HG02973 (cell line): Measurements from ENCODE around the gene ZNF217.
"Not testable (repeated sequence)": the region's sequence is repeated elsewhere in the genome, so short reads cannot be mapped to it uniquely, and the experiment has no call there.

Experiments
- ATAC-seq: cut with Tn5 transposase; IDR thresholded peaks from one replicate; pipeline ENCODE4 v1.9.1; 2021; ENCODE audit warnings: moderate library complexity; ENCODE audit not compliant: unreplicated experiment

ZNF217 gene

DNA sequence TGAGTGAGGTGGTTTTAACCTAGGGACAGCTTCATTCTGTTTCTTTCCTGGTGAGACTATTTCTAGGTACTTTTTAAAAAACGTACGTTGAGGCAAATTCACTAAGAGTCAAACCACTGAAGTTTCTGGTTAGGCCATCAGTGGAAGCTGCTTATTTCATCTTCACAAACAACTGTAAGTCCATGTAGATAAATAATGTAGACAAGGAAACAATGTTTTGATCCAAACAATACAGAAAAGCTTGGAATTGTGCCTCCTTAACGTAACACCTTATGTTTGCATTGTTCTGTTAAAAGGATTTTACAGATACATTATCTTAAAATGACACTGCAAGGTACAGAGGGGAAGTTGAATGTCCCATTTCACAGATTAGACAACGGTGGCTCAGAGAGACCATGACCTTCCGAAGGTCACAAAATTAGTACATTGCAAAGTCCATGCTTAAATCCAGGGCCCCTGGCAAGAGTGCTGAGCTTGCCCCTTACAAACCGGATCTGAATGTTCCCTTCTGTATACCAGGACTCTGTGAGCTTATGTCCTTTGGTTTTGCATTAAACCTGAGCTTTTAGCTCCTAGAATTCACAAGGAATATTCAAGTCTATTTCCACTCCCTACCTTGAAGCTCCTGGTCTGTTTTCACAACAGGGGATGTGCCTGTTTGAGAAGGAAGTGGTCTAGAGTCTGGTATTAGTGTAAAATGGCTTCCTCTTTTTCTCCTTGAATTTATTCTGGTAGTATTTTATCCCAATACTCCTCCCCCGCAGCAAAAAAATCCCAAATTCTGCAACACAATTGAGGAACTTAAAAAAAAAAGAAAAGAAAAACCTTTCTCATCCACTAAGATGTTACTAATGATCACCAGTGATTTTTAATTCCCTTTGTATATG, 28.9 kb upstream of the ZNF217 start:
- no peak for ATAC-seq

DNA sequence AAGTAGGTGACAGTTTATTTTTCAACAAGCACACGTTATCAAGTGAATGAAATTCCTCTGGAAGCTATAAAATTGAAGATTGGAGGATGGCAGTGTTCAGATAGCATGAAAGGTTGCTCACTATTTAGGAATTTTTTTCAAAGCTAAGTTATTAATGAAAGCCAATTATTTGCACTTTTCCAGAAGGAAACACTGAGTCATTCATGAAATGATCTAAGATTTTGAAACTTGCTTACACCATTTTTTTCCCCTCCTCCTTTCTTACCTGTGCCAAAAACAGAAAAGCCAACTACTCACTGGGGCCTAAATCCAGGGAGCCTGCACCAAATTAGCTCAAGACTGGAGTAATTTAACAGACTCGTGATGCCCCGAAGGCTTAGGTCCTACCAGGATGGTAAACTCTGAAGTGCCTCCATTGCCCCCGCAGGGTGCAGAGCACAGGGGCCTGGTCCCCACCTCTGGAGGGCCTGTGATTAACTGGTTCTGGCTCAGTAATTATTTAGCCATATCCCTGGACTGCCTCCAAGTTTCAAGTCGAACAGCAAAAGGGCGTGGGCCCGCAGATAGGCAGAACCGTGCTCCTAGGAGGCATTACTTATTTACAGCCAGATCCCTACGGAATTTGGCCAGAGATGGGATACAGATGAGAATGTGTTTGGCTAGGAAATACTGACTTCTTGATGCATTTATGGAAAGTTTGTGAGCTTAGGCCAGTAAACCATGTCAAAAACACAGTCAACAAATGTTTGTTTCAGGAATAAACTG, 28.0 kb upstream of the ZNF217 start:
- no peak for ATAC-seq

DNA sequence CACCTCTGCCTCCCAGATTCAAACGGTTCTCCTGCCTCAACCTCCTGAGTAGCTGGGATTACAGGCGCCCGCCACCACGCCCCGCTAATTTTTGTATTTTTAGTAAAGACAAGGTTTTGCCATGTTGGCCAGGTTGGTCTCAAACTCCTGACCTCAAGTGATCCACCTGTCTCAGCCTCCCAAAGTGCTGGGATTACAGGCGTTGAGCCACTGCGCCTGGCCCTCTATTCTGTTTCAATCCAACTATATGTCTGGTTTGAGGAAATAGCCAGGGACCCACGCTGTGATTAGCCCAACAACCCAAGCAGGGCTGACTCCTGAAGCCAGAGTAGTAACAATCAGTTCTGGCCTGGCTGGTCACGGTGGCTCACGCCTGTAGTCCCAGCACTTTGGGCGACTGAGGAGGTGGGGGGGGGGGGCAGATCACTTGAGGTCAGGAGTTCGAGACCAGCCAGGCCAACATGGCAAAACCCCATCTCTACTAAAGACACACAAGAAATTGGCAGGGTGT, 24.9 kb upstream of the ZNF217 start:
- ATAC-seq = not testable (repeated sequence)

DNA sequence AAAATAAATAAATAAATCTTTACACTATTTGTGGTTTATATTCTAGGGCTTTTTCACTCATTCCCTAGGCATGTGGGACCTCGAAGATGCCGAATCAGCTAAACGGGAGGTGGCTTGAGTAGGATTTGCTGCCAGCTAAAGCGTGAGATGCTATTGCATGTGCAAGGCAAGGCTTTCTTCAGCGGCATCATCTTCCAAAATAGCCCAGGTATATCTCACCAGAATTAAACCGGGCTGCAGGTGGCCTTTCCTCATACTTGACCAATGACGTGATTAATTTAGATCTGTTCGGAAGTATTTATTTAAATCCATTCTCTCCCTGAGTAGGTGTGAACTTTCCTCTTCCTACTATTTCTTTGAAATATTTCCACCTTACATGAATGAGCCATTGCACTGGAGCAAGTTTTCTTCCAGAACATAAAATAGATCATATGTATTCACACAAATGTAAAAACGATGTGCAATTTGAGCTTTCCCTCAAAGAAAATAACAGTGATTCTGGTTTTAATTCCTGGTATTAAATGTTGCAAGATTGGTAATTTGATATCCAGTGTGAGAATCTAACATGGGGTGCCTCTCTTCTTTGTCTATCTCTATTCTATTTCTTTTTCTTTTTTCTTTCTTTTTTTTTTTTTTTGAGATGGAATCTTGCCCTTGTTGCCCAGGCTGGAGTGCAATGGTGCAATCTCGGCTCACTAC, 24.3 kb upstream of the ZNF217 start:
- ATAC-seq = no peak

DNA sequence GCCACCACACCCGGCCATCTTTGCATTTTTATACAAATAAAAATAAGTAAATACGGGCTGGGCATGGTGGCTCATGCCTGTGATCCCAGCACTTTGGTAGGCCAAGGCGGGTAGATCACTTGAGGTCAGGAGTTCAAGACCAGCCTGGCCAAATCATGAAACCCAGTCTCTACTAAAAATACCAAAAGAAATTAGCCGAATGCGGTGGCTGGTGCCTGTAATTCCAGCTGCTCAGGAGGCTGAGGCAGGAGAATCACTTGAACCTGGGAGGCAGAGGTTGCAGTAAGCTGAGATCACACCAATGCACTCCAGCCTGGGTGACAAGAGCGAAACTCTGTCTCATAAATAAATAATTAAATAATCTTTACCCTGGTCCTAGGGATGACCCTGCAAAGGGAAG, 22.9 kb upstream of the ZNF217 start:
- ATAC-seq = not testable (repeated sequence)

DNA sequence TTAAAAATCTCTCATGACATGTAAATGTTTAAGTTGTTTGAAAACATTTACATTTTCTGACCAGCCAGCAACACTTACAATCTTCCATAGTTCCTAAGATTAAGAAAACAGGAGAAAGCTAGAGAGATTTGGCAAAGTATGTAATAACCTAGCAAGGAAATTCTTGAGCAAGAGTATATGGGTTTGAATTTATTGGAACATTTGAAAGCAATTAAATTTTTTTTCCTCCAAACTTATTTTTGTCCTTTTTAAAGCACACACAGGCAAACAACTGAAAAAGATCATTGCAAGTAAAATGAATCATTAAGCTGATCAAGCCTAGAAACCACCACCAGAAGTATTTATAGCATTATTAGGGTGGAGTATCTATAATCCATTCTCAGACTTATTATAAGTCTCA, 20.1 kb upstream of the ZNF217 start:
- ATAC-seq = no peak

DNA sequence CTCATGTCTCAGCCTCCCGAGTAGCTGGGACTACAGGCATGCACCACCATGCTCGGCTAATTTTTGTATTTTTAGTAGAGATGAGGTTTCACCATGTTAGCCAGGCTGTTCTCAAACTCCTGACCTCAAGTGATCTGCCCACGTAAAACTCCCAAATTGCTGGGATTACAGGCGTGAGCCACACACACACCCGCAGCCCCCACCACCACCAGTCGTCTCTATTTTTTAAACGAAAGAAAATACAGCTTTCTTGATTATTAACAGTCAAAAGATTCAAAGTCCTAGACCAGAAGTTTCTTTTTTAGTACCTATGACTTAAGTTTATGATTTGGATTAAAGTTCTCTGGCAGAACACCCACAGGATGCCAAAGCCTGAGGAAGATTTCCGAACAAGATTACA, 18.6 kb upstream of the ZNF217 start:
- not testable (repeated sequence) for ATAC-seq

DNA sequence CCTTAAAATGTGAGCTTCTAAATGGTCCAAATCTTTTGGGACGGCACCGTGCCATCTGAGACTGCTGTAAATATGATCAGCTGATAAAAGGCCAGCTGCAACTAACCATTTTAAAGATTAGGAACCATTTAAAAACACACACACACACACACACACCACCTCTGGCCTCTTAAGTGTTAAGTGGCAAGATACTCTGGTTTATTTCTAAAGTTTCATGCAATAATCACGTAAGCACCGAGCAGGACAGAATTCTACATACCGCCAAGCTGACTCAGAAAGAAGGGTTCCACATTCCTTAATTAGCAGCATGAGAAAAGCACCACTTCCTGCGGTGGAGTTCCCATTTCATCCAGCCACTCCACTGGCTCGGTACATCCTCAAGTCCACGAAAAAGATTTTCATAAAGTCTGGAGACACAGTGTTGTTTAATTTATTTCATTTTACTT, 17.8 kb upstream of the ZNF217 start:
- no peak for ATAC-seq

DNA sequence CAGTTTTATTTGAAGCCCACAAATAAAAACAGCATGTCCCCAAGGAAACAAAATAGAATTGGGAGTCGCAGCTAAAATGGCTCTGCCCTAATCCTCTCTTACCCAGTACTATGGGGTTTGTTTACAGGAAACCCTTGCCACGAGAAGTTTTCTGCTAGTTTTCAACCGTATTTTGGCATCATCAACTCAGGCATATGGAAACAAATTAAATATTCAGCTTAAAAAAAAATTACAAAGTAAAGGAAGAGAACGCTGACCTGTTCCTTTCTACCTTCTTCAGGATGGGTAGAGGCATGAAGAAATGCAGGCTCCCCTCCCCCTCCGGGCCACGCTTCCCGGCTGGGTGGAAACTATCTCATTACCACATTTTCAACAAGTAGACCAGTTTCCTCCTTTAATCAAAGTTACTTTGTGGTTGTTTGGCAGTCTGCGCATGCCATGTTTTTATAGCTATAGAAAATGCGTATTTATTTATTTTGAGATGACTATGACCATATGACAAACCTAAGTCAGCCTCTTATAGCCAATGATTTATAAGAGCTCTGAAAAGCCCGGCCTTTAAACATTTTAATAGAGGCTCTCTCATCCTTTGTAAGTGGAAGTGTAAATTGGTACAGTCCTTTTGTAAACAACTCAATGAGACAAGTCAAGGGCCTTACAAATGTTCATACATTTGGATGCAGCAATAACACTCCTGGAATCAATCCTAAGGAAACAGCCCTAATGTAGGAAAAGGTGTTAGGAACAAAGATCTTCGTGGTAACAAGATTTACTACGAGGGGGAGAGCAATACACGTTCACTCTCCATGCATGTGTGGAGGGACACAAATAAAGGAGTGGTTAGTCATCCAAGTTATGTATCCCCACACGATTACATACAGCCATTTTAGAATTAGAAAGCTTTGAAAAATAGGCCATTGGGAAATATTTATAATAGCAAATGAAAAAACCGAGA, 16.1 kb upstream of the ZNF217 start:
- ATAC-seq = no peak

DNA sequence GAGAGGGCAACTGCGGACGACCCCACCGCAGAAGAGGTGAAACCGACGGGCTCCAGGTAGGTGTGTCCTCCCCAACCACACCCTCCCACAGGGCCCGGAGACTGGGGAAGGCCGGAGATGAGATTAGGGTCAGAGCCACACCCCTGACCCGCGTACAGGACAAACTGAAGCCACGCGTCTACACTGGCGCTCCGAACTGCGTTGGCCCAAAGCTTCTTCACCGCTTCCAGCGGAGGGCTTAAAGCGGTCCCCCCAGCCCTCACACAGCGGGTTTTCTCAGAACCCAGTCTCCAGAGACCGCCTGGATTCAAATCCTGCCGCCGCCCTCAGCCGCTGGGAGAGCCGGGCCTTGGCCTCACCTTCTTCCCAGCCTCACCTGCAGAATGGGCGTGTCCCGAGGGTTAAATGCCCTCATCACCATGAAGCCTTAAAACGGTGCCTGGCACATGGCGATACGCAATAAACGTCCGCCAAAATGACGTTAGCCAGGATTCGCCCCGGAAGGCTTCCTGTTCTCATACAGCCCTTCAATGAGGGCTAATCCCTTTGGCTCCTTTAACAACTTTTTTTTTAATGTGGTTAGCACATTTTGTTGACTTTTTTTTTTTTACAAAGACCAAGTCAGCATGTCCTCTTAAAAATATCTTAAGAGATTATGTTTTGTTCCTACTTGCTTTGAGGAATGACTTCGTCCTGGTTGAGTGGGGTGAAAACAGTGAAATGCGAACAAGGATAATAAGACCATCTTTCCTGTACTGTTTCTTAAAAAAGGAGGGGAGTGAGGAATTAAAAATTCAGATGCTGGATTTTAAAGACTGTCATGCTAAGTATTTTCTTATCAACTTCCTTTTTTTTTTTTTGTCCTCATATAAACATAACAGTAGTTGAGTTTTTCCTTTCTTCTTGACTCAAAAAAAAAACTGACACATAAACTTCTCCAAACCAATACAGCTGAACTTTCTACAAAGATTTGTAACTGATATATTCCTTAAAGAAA, 15.1 kb upstream of the ZNF217 start:
- ATAC-seq = no peak

DNA sequence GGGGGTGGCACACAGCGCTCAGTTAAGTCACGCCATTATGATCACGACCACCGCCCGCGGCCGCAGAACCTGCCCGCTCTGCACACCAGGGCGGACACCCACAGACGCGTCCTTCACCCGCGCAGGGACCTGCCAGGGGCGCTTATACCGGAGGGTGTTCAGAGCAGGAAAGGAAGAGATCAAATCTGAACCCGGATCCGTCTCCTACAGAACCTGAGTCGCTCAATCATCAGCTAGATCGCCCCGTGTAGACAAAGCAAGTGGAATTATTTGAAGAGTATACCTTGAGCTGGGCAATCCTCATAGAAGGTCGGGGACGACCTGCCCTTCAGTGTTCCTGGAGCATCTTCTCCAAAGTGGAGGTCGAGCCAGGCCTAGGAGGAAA, 14.4 kb upstream of the ZNF217 start:
- no peak for ATAC-seq

DNA sequence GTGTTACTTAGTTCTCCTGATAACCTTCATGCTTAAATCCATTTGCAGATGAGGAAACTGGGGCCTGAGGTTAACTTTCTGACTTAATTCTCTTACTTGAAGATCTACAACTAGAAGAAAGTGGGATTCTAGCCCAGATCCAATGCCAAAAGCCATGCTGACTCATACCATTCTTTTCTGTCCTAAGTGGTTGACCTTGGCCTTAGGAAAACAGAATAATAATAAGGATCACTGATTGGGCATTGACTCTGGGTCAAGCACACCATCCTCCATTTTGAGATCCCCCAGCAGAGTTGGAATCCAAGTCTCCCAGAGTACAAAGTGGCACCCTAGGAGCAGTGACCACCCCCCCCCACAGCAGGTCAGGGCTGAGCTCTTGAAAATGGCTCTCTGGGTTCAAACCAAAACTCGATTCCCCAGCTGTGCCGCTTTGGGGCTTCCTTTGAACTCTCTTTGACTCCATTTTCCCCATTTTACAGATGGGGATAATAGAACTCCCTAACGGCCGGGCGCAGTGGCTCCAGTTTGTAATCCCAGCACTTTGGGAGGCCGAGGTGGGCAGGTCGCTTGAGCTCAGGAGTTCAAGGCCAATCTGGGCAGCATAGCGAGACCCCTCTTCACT, 12.8 kb upstream of the ZNF217 start:
- no peak for ATAC-seq

DNA sequence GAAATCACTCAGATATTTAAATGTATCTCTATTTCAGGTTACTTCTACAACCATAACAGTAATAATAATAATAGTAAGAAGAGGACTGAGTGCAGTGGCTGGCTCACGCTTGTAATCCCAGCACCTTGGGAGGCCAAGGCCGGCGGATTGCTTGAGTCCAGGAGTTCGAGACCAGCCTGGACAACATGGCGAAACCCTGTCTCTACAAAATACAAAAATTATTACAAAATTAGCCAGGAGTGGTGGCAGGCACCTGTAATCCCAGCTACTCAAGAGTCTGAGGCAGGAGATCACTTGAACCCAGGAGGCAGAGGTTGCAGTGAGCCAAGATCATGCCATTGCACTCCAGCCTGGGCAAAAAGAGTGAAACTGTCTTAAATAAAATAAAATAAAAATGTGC, 11.8 kb upstream of the ZNF217 start:
- ATAC-seq = not testable (repeated sequence)

DNA sequence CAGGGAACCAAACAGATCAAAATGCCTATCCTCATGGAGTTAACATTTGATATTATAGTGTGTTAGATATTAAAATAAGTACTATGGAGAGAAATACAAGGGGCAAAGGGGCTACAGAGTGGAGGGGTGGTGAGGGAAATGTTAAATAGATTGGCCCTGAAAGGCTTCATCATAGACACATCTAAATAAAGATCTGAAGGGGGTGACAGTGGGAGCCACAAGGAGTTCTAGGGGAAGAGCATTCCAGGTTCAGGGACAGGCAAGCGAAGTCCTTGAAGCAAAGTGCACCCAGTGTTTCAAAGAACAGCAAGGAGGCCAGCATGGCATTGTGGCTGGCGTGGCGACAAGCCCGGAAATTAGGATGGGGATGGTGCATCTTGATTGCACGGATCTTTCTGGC, 11.2 kb upstream of the ZNF217 start:
- not testable (repeated sequence) for ATAC-seq

DNA sequence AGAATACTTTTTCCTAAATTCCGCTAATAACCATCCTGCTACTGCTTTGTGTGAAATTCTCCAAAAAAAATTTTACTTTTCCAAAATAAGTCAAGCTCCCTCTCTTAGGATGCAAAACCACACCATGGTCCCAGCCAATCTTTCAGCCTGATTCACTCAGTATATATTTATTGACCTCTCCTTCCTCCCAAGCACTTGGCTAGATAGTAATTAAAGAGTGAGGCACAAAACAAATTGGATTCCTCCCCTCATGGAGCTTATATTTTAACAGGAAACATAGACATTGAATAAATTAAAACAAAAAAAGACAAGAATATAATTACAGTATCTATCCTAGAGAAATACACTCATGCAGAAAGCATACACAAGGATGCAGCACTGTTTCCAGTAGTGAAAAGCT, 9.0 kb upstream of the ZNF217 start:
- ATAC-seq = no peak

DNA sequence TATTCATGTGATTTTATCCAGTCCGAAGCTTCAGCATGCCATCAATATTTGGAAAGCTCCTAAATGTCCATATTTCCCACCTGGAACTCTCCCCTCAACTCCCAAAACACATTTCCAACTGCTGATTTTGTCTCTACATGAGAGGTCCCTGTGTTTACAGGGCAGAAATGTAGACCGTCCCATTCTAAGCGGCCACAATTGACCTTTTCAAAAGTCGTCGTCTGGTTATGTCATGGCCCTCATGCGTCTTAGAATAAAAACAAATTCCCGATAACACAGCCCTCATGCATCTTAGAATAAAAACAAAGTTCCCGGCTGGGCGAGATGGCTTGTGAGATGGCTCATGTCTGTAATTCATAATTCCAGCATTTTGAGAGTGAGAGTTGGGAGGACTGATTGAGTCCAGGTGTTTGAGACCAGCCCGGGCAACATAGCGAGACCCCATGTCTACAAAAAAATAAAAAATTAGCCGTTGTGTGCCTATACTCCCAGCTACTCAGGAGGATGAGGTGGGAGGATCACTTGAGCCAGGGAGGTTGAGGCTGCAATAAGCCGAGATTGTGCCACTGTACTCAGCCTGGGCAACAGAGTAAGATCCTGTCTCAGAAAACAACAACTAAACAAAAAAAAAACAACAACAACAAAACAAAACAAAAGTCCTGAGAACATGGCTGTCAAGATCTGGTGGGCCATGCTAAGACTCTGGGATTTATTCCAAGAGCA, 6.4 kb upstream of the ZNF217 start:
- no peak for ATAC-seq

DNA sequence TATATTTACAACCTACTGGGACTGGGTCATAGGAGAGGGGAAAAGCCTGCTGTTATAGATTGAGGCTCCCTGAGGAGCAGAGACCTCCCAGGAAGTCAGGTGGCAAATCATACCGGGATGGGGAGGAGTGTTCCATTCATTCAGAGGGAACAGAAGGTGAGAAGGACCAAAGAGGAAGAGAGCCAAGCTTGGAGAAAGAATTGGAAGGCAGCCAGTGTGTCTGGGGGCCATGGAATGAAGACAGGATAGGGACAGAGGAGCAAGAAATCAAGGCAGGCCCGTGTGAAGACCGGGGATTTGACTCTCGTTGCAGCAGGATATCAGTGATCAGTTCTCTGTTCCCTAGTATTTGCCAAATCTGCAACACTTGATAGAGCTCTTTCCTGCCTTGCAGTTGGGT, 5.7 kb upstream of the ZNF217 start:
- ATAC-seq = no peak

DNA sequence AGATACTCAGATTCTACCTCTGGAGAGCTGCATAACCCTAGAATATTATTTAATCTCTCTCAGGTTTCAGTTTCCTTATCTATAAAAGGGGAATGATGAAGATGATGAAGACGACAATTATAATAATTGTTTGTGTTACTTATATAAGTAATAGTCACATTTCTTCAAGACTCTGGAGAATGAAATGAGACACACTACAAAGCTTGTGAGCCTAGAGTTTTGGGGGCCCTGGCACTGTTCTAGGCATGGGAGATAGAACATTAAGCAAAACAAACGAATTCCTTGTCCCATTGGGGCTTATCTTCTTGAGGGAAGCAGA, 5.4 kb upstream of the ZNF217 start:
- ATAC-seq = no peak
